ENCODE measurements around the gene ACYP2.
"Not testable (repeated sequence)": the region's sequence is repeated elsewhere in the genome, so short reads cannot be mapped to it uniquely, and the experiment has no call there.

Gene ACYP2

GRCh38 chr2:54284826-54285225, 169.4 kb downstream of the ACYP2 start:
- no peak overlapping the region for H3K4me3 ChIP-seq (ENCODE audit: insufficient read depth, low read depth, low read length, poor library complexity, severe bottlenecking)
- H3K4me1 ChIP-seq (ENCODE audit: control insufficient read depth, insufficient read depth, low read length, poor library complexity, severe bottlenecking), result no peaks in the 10 kb centered on the region
- H3K9me3 ChIP-seq (ENCODE audit: control insufficient read depth, low read length), result no peaks in the 10 kb centered on the region
- no peaks in the 10 kb centered on the region for H3K36me3 ChIP-seq (ENCODE audit: control insufficient read depth, insufficient read depth, low read length)
- no peaks in the 10 kb centered on the region for H3K27me3 ChIP-seq (replicated peaks; ENCODE audit: control insufficient read depth, insufficient read depth, low read length, poor library complexity, severe bottlenecking)
- DNase-seq, result no peak
- no peak overlapping the region for H3K27ac ChIP-seq (ENCODE audit: insufficient read depth, low read length, poor library complexity, severe bottlenecking)

DNA sequence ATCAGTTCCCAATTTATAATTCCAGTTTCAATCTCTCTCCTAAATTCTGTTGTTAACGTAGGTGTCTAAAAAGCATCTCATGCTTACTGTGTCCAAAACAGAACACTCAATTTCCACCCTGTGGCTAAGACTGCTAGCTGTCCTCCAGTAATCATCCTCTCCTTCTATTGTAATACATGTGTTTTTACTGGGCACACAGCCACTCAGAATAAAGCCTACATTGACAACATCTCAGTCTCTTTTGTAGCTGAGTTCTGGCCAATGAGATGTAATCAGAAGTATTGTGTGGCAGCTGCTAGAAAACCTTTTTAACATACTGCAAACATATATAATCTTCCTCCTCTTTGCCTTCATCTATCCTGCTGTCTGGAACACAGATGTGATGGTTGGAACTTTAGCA, 170.0 kb downstream of the ACYP2 start:
- DNase-seq, result no peak

GRCh38 chr2:54287532-54287931, 172.1 kb downstream of the ACYP2 start:
- Histone ChIP-seq H3K4me3 (ENCODE audit: insufficient read depth, low read depth, low read length, poor library complexity, severe bottlenecking) (no peak overlapping the region), H3K27me3 (replicated peaks; ENCODE audit: control insufficient read depth, insufficient read depth, low read length, poor library complexity, severe bottlenecking) (no peaks in the 10 kb centered on the region), H3K4me1 (ENCODE audit: control insufficient read depth, insufficient read depth, low read length, poor library complexity, severe bottlenecking) (no peaks in the 10 kb centered on the region), H3K27ac (ENCODE audit: insufficient read depth, low read length, poor library complexity, severe bottlenecking) (no peak overlapping the region), H3K36me3 (ENCODE audit: control insufficient read depth, insufficient read depth, low read length) (no peaks in the 10 kb centered on the region), H3K9me3 (ENCODE audit: control insufficient read depth, low read length) (no peaks in the 10 kb centered on the region)
- no peak for DNase-seq

More for the DNA sequence above, 170.0 kb downstream of the ACYP2 start:
- H3K27me3 ChIP-seq (replicated peaks; ENCODE audit: control insufficient read depth, insufficient read depth, low read length, poor library complexity, severe bottlenecking), result no peaks in the 10 kb centered on the region
- H3K9me3 ChIP-seq (ENCODE audit: control insufficient read depth, low read length), result no peaks in the 10 kb centered on the region
- H3K4me3 ChIP-seq (ENCODE audit: insufficient read depth, low read depth, low read length, poor library complexity, severe bottlenecking), result no peak overlapping the region
- no peak overlapping the region for H3K27ac ChIP-seq (ENCODE audit: insufficient read depth, low read length, poor library complexity, severe bottlenecking)
- no peaks in the 10 kb centered on the region for H3K36me3 ChIP-seq (ENCODE audit: control insufficient read depth, insufficient read depth, low read length)
- no peaks in the 10 kb centered on the region for H3K4me1 ChIP-seq (ENCODE audit: control insufficient read depth, insufficient read depth, low read length, poor library complexity, severe bottlenecking)

DNA sequence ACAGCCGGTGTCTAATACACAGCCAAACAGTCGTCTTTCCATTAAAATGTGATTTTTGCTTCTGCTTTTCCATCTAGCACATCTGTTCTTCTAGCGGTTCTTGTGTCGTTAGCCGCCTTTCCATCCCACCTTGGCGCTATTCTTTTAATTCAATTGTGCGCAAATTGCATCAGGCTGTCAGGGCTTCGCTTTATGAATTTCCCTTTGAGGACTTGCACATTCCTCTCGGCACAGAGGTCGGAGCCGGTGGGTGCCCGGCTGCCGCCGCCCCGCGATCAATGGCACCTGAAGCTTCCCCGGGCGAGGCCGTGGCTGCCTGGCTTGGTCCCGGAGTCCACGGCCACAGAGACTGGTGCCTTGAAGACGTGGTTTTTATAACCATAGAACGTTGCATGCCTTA, 174.5 kb downstream of the ACYP2 start:
- Histone ChIP-seq H3K4me3 (ENCODE audit: insufficient read depth, low read depth, low read length, poor library complexity, severe bottlenecking) (no peak overlapping the region), H3K27ac (ENCODE audit: insufficient read depth, low read length, poor library complexity, severe bottlenecking) (no peak overlapping the region), H3K27me3 (replicated peaks; ENCODE audit: control insufficient read depth, insufficient read depth, low read length, poor library complexity, severe bottlenecking) (no peaks in the 10 kb centered on the region), H3K36me3 (ENCODE audit: control insufficient read depth, insufficient read depth, low read length) (no peaks in the 10 kb centered on the region), H3K9me3 (ENCODE audit: control insufficient read depth, low read length) (no peaks in the 10 kb centered on the region), H3K4me1 (ENCODE audit: control insufficient read depth, insufficient read depth, low read length, poor library complexity, severe bottlenecking) (no peaks in the 10 kb centered on the region)
- DNase-seq, result no peak

DNA sequence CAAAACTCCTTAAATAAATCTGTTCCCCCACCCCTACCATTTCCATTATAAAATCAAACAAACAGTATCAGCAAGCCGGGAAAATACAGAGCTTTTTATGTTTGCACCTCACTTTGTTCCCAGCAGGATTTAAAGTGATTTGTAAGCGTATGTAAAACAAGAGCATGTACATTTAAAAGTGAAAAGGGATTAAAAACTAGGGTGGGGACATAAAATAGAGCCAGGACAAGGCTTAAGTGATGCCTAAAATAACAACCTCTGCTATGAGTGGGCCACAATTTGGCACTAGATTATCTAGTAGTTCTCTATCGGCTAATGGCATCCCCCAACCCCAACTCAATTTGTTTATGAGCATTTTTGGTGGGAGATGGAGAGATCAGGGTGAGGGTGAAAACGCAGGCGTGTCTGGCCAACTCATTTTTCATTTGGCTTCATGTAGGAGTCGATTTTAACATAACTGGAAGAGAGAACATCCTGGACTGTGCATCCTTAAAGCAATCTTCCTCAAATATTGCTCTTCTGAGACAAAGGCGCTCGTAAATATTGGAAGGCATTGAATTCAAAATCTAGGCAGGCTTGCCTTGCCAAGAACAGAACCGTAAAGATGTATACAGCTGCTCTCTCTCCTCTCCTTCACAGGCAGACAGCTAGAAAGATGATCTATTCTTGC, 175.1 kb downstream of the ACYP2 start:
- Histone ChIP-seq H3K4me1 (ENCODE audit: control insufficient read depth, insufficient read depth, low read length, poor library complexity, severe bottlenecking) (no peaks in the 10 kb centered on the region), H3K27ac (ENCODE audit: insufficient read depth, low read length, poor library complexity, severe bottlenecking) (no peak overlapping the region), H3K4me3 (ENCODE audit: insufficient read depth, low read depth, low read length, poor library complexity, severe bottlenecking) (no peak overlapping the region), H3K27me3 (replicated peaks; ENCODE audit: control insufficient read depth, insufficient read depth, low read length, poor library complexity, severe bottlenecking) (no peaks in the 10 kb centered on the region), H3K36me3 (ENCODE audit: control insufficient read depth, insufficient read depth, low read length) (no peaks in the 10 kb centered on the region), H3K9me3 (ENCODE audit: control insufficient read depth, low read length) (no peaks in the 10 kb centered on the region)
- no peak for DNase-seq

DNA sequence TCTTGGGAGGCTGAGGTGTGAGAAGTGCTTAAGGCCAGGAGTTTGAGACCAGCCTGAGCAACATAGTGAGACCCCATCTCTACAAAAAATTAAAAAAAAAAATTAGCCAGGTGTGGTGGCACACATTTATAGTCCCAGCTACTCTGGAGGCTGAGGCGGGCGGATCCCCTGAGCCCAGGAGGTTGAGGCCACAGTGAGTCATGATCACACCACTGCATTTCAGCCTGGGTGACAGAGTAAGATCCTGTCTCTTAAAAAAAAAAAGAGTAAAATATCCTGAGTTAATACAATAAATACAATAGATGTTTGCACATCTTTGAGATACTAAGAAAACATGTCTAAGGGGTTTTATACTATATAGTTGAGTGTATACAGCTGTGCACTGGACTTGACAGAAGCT, 179.2 kb downstream of the ACYP2 start:
- not testable (repeated sequence) for DNase-seq; H3K27ac ChIP-seq (ENCODE audit: insufficient read depth, low read length, poor library complexity, severe bottlenecking); H3K9me3 ChIP-seq (ENCODE audit: control insufficient read depth, low read length); H3K27me3 ChIP-seq (replicated peaks; ENCODE audit: control insufficient read depth, insufficient read depth, low read length, poor library complexity, severe bottlenecking); H3K36me3 ChIP-seq (ENCODE audit: control insufficient read depth, insufficient read depth, low read length); H3K4me1 ChIP-seq (ENCODE audit: control insufficient read depth, insufficient read depth, low read length, poor library complexity, severe bottlenecking); H3K4me3 ChIP-seq (ENCODE audit: insufficient read depth, low read depth, low read length, poor library complexity, severe bottlenecking)

- Histone ChIP-seq H3K27ac (ENCODE audit: insufficient read depth, low read length, poor library complexity, severe bottlenecking) (no peak overlapping the region), H3K27me3 (replicated peaks; ENCODE audit: control insufficient read depth, insufficient read depth, low read length, poor library complexity, severe bottlenecking) (no peaks in the 10 kb centered on the region), H3K4me1 (ENCODE audit: control insufficient read depth, insufficient read depth, low read length, poor library complexity, severe bottlenecking) (no peaks in the 10 kb centered on the region), H3K36me3 (ENCODE audit: control insufficient read depth, insufficient read depth, low read length) (no peaks in the 10 kb centered on the region), H3K9me3 (ENCODE audit: control insufficient read depth, low read length) (no peaks in the 10 kb centered on the region), H3K4me3 (ENCODE audit: insufficient read depth, low read depth, low read length, poor library complexity, severe bottlenecking) (no peak overlapping the region)
- no peak for DNase-seq
Observed at GRCh38 chr2:54295911-54296310, 180.5 kb downstream of the ACYP2 start.

- Histone ChIP-seq H3K27ac (ENCODE audit: insufficient read depth, low read length, poor library complexity, severe bottlenecking) (no peak overlapping the region), H3K4me3 (ENCODE audit: insufficient read depth, low read depth, low read length, poor library complexity, severe bottlenecking) (no peak overlapping the region), H3K27me3 (replicated peaks; ENCODE audit: control insufficient read depth, insufficient read depth, low read length, poor library complexity, severe bottlenecking) (no peaks in the 10 kb centered on the region)
Observed at GRCh38 chr2:54298514-54298913, 183.1 kb downstream of the ACYP2 start.

GRCh38 chr2:54303631-54304030, 188.2 kb downstream of the ACYP2 start:
- no peak for DNase-seq
- Histone ChIP-seq H3K36me3 (ENCODE audit: control insufficient read depth, insufficient read depth, low read length) (no peaks in the 10 kb centered on the region), H3K4me1 (ENCODE audit: control insufficient read depth, insufficient read depth, low read length, poor library complexity, severe bottlenecking) (no peaks in the 10 kb centered on the region), H3K27ac (ENCODE audit: insufficient read depth, low read length, poor library complexity, severe bottlenecking) (no peak overlapping the region), H3K9me3 (ENCODE audit: control insufficient read depth, low read length) (no peaks in the 10 kb centered on the region), H3K27me3 (replicated peaks; ENCODE audit: control insufficient read depth, insufficient read depth, low read length, poor library complexity, severe bottlenecking) (no peaks in the 10 kb centered on the region), H3K4me3 (ENCODE audit: insufficient read depth, low read depth, low read length, poor library complexity, severe bottlenecking) (no peak overlapping the region)

More at GRCh38 chr2:54298514-54298913, 183.1 kb downstream of the ACYP2 start:
- Histone ChIP-seq H3K4me1 (ENCODE audit: control insufficient read depth, insufficient read depth, low read length, poor library complexity, severe bottlenecking) (no peaks in the 10 kb centered on the region), H3K9me3 (ENCODE audit: control insufficient read depth, low read length) (no peaks in the 10 kb centered on the region), H3K36me3 (ENCODE audit: control insufficient read depth, insufficient read depth, low read length) (no peaks in the 10 kb centered on the region)
- no peak for DNase-seq

DNA sequence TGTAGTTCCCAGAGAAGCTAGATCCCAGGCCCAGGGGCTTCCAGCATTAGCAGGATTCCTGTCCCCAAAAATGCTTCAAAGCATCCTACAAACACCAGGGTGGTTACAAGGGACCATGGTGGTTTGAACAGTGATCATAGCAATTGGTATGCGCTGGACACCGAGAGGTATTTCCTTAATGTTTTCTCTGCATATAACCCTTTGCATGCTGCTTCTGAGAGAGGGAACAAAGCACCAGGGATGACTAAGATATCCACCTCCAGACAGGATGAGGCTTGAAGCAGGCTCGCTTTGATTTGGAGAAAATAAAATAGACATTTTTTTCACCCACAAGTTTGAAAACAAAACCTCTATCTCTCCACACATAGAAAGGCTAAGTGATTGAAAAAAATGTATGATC, 191.1 kb downstream of the ACYP2 start:
- Histone ChIP-seq H3K27me3 (replicated peaks; ENCODE audit: control insufficient read depth, insufficient read depth, low read length, poor library complexity, severe bottlenecking) (no peaks in the 10 kb centered on the region), H3K27ac (ENCODE audit: insufficient read depth, low read length, poor library complexity, severe bottlenecking) (no peak overlapping the region), H3K4me1 (ENCODE audit: control insufficient read depth, insufficient read depth, low read length, poor library complexity, severe bottlenecking) (no peaks in the 10 kb centered on the region), H3K36me3 (ENCODE audit: control insufficient read depth, insufficient read depth, low read length) (no peaks in the 10 kb centered on the region), H3K9me3 (ENCODE audit: control insufficient read depth, low read length) (no peaks in the 10 kb centered on the region), H3K4me3 (ENCODE audit: insufficient read depth, low read depth, low read length, poor library complexity, severe bottlenecking) (no peak overlapping the region)
- DNase-seq, result no peak
